CD4-positive, alpha-beta T cell treated with Interleukin-17A for 4 hours (primary cell): ENCODE data around the gene CCR7.
"Not testable (repeated sequence)": the region's sequence is repeated elsewhere in the genome, so short reads cannot be mapped to it uniquely, and the experiment has no call there.

ENCODE experiments used
- DNase-seq: peaks from one replicate; pipeline ENCODE4 v3.0.0-alpha.2; 2020; ENCODE audit warnings: mixed read lengths

CCR7 gene

GRCh38 chr17:40596261-40596919 is 31.1 kb upstream of the CCR7 start:
- peak; percentile 58 for DNase-seq

- no peak for DNase-seq
Measured at GRCh38 chr17:40590742-40591141, 25.5 kb upstream of the CCR7 start.

GRCh38 chr17:40588552-40588951 is 23.3 kb upstream of the CCR7 start:
- DNase-seq: peak; percentile 53

GRCh38 chr17:40586264-40586663 is 21.0 kb upstream of the CCR7 start:
- DNase-seq: peak; percentile 30

GRCh38 chr17:40584950-40585349 is 19.7 kb upstream of the CCR7 start:
- not testable (repeated sequence) for DNase-seq

GRCh38 chr17:40582328-40582901 is 17.1 kb upstream of the CCR7 start:
- peak; percentile 90 for DNase-seq

- DNase-seq: no peak
Measured at GRCh38 chr17:40580140-40580539, 14.9 kb upstream of the CCR7 start.

GRCh38 chr17:40579471-40579870 is 14.2 kb upstream of the CCR7 start:
- DNase-seq: no peak

- DNase-seq: peak; percentile 14
Measured at GRCh38 chr17:40577611-40578065, 12.4 kb upstream of the CCR7 start.

GRCh38 chr17:40576113-40576740 is 11.0 kb upstream of the CCR7 start:
- DNase-seq: peak; percentile 62

- no peak for DNase-seq
Measured at GRCh38 chr17:40574292-40574691, 9.0 kb upstream of the CCR7 start.

- DNase-seq: not testable (repeated sequence)
Measured at GRCh38 chr17:40572245-40572993, 7.1 kb upstream of the CCR7 start.

- DNase-seq: no peak
Measured at GRCh38 chr17:40568074-40568836, 3.0 kb upstream of the CCR7 start.

- DNase-seq: no peak
Measured at GRCh38 chr17:40567377-40567776, 2.1 kb upstream of the CCR7 start.

GRCh38 chr17:40565769-40566409 is 617 bp upstream of the CCR7 start:
- no peak for DNase-seq

- peak; percentile 55 for DNase-seq
Measured at GRCh38 chr17:40564195-40564882, 933 bp downstream of the CCR7 start.

- DNase-seq: peak; percentile 47
Measured at GRCh38 chr17:40563220-40564052, 1.8 kb downstream of the CCR7 start.

- peak; percentile 32 for DNase-seq
Measured at GRCh38 chr17:40562838-40563219, 2.4 kb downstream of the CCR7 start.

GRCh38 chr17:40561871-40562611 is 3.2 kb downstream of the CCR7 start:
- DNase-seq: peak; percentile 66
